ENCODE measurements around the gene NANOS3. TPM values are rescaled to one million over a fixed set of nuclear protein-coding genes. Genes with fewer than 3 reads are reported as not detected.

NANOS3 gene
- total and polyA plus RNA-seq, 9 of the 15 experiments (the other 6 are each of a cell fraction or from before 2014, with no cell fraction given), result not detected

DNA sequence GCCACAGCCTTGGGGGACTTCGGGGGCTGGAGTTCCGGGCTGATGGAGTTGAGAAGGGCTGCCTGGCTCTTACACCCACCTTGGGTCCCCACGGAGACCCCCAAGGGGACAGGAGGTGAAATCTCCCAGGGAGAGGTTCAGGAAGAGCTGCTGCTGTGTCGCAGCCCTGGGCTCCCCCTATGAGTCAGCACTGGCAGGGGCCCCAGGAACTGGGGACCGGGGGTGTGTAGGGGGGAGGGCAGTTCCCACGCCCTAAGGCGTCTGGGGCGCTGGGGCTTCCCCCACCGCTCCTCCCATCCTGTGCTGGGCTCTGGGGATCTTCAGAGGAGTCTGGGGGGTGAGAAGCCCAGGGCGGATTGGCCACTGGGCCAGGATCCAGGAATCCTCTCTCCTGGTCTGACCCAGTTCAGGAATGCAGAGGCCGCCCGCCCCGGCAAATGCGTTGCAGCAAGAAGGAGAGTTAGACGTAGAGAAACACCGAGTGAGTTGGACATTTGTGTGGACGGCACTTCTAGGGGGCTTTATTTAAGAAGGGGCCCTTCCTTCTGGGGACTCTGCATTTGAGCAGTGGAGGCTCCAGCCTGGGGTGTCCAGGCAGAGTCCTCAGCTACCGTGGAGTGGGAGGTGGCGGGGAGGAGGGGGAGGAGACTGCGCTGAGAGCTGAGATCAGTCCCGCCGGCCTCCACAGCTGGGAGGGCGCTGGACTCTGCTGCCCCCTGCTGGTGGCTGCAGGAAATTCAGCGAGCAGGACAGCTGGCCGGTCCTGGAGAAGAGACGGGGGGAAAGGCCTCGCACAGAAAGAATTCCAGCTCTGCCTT, 15.0 kb upstream of the NANOS3 start (continued):
- TF ChIP-seq, protein P1, sequence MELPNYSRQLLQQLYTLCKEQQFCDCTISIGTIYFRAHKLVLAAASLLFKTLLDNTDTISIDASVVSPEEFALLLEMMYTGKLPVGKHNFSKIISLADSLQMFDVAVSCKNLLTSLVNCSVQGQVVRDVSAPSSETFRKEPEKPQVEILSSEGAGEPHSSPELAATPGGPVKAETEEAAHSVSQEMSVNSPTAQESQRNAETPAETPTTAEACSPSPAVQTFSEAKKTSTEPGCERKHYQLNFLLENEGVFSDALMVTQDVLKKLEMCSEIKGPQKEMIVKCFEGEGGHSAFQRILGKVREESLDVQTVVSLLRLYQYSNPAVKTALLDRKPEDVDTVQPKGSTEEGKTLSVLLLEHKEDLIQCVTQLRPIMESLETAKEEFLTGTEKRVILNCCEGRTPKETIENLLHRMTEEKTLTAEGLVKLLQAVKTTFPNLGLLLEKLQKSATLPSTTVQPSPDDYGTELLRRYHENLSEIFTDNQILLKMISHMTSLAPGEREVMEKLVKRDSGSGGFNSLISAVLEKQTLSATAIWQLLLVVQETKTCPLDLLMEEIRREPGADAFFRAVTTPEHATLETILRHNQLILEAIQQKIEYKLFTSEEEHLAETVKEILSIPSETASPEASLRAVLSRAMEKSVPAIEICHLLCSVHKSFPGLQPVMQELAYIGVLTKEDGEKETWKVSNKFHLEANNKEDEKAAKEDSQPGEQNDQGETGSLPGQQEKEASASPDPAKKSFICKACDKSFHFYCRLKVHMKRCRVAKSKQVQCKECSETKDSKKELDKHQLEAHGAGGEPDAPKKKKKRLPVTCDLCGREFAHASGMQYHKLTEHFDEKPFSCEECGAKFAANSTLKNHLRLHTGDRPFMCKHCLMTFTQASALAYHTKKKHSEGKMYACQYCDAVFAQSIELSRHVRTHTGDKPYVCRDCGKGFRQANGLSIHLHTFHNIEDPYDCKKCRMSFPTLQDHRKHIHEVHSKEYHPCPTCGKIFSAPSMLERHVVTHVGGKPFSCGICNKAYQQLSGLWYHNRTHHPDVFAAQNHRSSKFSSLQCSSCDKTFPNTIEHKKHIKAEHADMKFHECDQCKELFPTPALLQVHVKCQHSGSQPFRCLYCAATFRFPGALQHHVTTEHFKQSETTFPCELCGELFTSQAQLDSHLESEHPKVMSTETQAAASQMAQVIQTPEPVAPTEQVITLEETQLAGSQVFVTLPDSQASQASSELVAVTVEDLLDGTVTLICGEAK (IDR thresholded peaks at IDR 0.05), result no peak
- TF ChIP-seq, protein P1 (CRISPR knock-in tag; IDR thresholded peaks at IDR 0.05), result no peak
- TF ChIP-seq HMG20B (CRISPR knock-in tag; IDR thresholded peaks at IDR 0.05), result no peak
- TF ChIP-seq ATF1 (CRISPR knock-in tag; IDR thresholded peaks at IDR 0.05), result no peak
- peak; percentile 34 for TF ChIP-seq ATF1 (tag; IDR thresholded peaks at IDR 0.05)
- no peak for TF ChIP-seq RFX1 (IDR thresholded peaks at IDR 0.05)
- peak; percentile 90 for TF ChIP-seq ARID2 (IDR thresholded peaks at IDR 0.05)
- 0 out of 2 replicates have a peak, but pooled peaks have one; percentile 42 for TF ChIP-seq HDAC8 (tag; IDR thresholded peaks at IDR 0.05)
- TF ChIP-seq CAMTA2 (CRISPR knock-in tag; conservative IDR thresholded peaks at IDR 0.05), result no peak
- TF ChIP-seq ARNT (IDR thresholded peaks at IDR 0.05), result peak in 1 of 2 experiments; percentile 24; a peak in 1 of 4 replicates
- TF ChIP-seq ZNF274 (IDR thresholded peaks at IDR 0.05; ENCODE audit: borderline replicate concordance, low read depth, low read length), result no peak
- no peak for TF ChIP-seq ZNF431 (CRISPR knock-in tag; IDR thresholded peaks at IDR 0.05)
- TF ChIP-seq, protein P2, sequence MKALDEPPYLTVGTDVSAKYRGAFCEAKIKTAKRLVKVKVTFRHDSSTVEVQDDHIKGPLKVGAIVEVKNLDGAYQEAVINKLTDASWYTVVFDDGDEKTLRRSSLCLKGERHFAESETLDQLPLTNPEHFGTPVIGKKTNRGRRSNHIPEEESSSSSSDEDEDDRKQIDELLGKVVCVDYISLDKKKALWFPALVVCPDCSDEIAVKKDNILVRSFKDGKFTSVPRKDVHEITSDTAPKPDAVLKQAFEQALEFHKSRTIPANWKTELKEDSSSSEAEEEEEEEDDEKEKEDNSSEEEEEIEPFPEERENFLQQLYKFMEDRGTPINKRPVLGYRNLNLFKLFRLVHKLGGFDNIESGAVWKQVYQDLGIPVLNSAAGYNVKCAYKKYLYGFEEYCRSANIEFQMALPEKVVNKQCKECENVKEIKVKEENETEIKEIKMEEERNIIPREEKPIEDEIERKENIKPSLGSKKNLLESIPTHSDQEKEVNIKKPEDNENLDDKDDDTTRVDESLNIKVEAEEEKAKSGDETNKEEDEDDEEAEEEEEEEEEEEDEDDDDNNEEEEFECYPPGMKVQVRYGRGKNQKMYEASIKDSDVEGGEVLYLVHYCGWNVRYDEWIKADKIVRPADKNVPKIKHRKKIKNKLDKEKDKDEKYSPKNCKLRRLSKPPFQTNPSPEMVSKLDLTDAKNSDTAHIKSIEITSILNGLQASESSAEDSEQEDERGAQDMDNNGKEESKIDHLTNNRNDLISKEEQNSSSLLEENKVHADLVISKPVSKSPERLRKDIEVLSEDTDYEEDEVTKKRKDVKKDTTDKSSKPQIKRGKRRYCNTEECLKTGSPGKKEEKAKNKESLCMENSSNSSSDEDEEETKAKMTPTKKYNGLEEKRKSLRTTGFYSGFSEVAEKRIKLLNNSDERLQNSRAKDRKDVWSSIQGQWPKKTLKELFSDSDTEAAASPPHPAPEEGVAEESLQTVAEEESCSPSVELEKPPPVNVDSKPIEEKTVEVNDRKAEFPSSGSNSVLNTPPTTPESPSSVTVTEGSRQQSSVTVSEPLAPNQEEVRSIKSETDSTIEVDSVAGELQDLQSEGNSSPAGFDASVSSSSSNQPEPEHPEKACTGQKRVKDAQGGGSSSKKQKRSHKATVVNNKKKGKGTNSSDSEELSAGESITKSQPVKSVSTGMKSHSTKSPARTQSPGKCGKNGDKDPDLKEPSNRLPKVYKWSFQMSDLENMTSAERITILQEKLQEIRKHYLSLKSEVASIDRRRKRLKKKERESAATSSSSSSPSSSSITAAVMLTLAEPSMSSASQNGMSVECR (CRISPR knock-in tag; IDR thresholded peaks at IDR 0.05), result 0 out of 2 replicates have a peak, but pooled peaks have one; percentile 11
- TF ChIP-seq LARP7 (IDR thresholded peaks at IDR 0.05), result no peak
